IMR-90 (cell line): ENCODE measurements around the gene ZFP36L2. TPM values are rescaled to one million over a fixed set of nuclear protein-coding genes. Genes with fewer than 3 reads are reported as not detected.
A peak's percentile ranks its signal among the peaks of the same experiment; 100 is the strongest.

Experiments
- ATAC-seq: fragments of 200-7000 bp; cut with Tn5 transposase; 2 replicates; pipeline ENCODE4 v1.9.1; 2020; ENCODE audit warnings: low read depth, mild to moderate bottlenecking, moderate library complexity
- BruUV-seq: library from RNA; stranded (reverse); fragments of 400-500 nt; replicated peaks from 2 replicates; lab custom pipeline; 2021; lab: Mats Ljungman, UMichigan
- CTCF ChIA-PET: fragments of 300-600 bp; formaldehyde crosslinking; extraction: SDS; loops from one replicate; lab custom pipeline; 2021; ENCODE audit warnings: antibody characterized with exemption; lab: Yijun Ruan, JAX
- POLR2A ChIA-PET: fragments of 300-600 bp; sonication (Branson Sonifier 250); formaldehyde crosslinking; loops from one replicate; lab custom pipeline; 2022; ENCODE audit warnings: antibody characterized with exemption; ENCODE audit not compliant: unreplicated experiment; lab: Charles Lee
- DNase-seq: peaks from one replicate; pipeline ENCODE4 v3.0.0; 2013
- H2AFZ ChIP-seq: replicated peaks from 2 replicates; pipeline ENCODE3; 2013; ENCODE audit warnings: low read length, mild to moderate bottlenecking; ENCODE audit not compliant: poor library complexity
- H2AK5ac ChIP-seq: 2 replicates; pipeline ENCODE4 v1.6.1; 2013; ENCODE audit warnings: low read depth, low read length, inconsistent platforms
- H2AK9ac ChIP-seq: replicated peaks from 2 replicates; pipeline ENCODE3; 2013; ENCODE audit warnings: mild to moderate bottlenecking, low read depth, low read length, moderate library complexity; ENCODE audit not compliant: poor library complexity
- H2BK120ac ChIP-seq: 2 replicates; pipeline ENCODE4 v1.6.1; 2013; ENCODE audit warnings: low read depth, low read length, inconsistent platforms
- H2BK15ac ChIP-seq: 3 replicates; pipeline ENCODE4 v1.6.1; 2013; ENCODE audit warnings: low read depth, low read length, inconsistent platforms
- H2BK20ac ChIP-seq: 2 replicates; pipeline ENCODE4 v1.6.1; 2013; ENCODE audit warnings: low read depth, mild to moderate bottlenecking, inconsistent platforms, low read length, moderate library complexity
- H2BK5ac ChIP-seq: 2 replicates; pipeline ENCODE4 v1.6.1; 2013; ENCODE audit warnings: mild to moderate bottlenecking, low read depth, low read length, inconsistent platforms; ENCODE audit not compliant: poor library complexity, severe bottlenecking
- H3K14ac ChIP-seq: replicated peaks from 2 replicates; pipeline ENCODE4 v1.6.1; 2013; ENCODE audit warnings: low read depth, low read length, inconsistent platforms
- H3K18ac ChIP-seq: 2 replicates; pipeline ENCODE4 v1.6.1; 2013; ENCODE audit warnings: low read depth, low read length, control low read depth
- H3K23ac ChIP-seq: 2 replicates; pipeline ENCODE4 v1.6.1; 2013; ENCODE audit warnings: low read depth, low read length, inconsistent platforms
- H3K27ac ChIP-seq: 2 replicates; pipeline ENCODE4 v1.5.1; 2013; ENCODE audit warnings: mild to moderate bottlenecking, control low read depth, low read length; ENCODE audit not compliant: insufficient read depth
- H3K27me3 ChIP-seq: 2 replicates; pipeline ENCODE4 v1.6.1; 2013; ENCODE audit warnings: low read length; ENCODE audit not compliant: control insufficient read depth, insufficient read depth
- H3K36me3 ChIP-seq: 2 replicates; pipeline ENCODE4 v1.6.1; 2013; ENCODE audit warnings: low read length, mixed read lengths; ENCODE audit not compliant: control insufficient read depth, insufficient read depth
- H3K4ac ChIP-seq: 2 replicates; pipeline ENCODE4 v1.6.1; 2013; ENCODE audit warnings: low read depth, low read length, inconsistent platforms
- H3K4me1 ChIP-seq: 2 replicates; pipeline ENCODE4 v1.6.1; 2013; ENCODE audit warnings: low read length, mixed read lengths; ENCODE audit not compliant: control insufficient read depth, insufficient read depth
- H3K4me2 ChIP-seq: 2 replicates; pipeline ENCODE4 v1.6.1; 2013; ENCODE audit warnings: low read depth, mild to moderate bottlenecking, control low read depth, low read length, moderate library complexity
- H3K4me3 ChIP-seq: 2 replicates; pipeline ENCODE4 v1.5.1; 2013; ENCODE audit warnings: low read depth, mild to moderate bottlenecking, control low read depth, low read length, moderate library complexity; ENCODE audit not compliant: insufficient read depth
- H3K56ac ChIP-seq: 2 replicates; pipeline ENCODE4 v1.6.1; 2013; ENCODE audit warnings: low read length, inconsistent platforms; ENCODE audit not compliant: insufficient read depth; ENCODE audit errors: extremely low read depth
- H3K79me1 ChIP-seq, 2 experiments: 2 replicates each; pipeline ENCODE4 v1.6.1; 2013; ENCODE audit warnings: low read length in 2 of 2, inconsistent platforms in 1 of 2, low read depth in 1 of 2
- H3K9ac ChIP-seq: 2 replicates; pipeline ENCODE4 v1.6.1; 2013; ENCODE audit warnings: low read depth, low read length, control low read depth
- H3K9me1 ChIP-seq: 2 replicates; pipeline ENCODE4 v1.6.1; 2013; ENCODE audit warnings: low read length, inconsistent platforms; ENCODE audit not compliant: insufficient read depth
- H3K9me3 ChIP-seq: 2 replicates; pipeline ENCODE4 v1.6.1; 2013; ENCODE audit warnings: low read length; ENCODE audit not compliant: control insufficient read depth, insufficient read depth
- H4K20me1 ChIP-seq: 2 replicates; pipeline ENCODE4 v1.6.1; 2013; ENCODE audit warnings: low read length, inconsistent platforms; ENCODE audit not compliant: insufficient read depth
- H4K5ac ChIP-seq: 2 replicates; pipeline ENCODE4 v1.6.1; 2013; ENCODE audit warnings: mild to moderate bottlenecking, low read depth, low read length, control low read depth
- H4K8ac ChIP-seq, 2 experiments: 2 replicates each; pipeline ENCODE4 v1.6.1; 2013; ENCODE audit warnings: low read depth in 2 of 2, low read length in 2 of 2, control low read depth in 1 of 2, inconsistent platforms in 1 of 2
- H4K91ac ChIP-seq: 2 replicates; pipeline ENCODE4 v1.6.1; 2013; ENCODE audit warnings: low read depth, low read length, inconsistent platforms; ENCODE audit not compliant: insufficient read depth
- FOS ChIP-seq: fragments of 150-350 bp; IDR thresholded peaks from 2 replicates; pipeline ENCODE4 v1.6.1; 2016; ENCODE audit warnings: low read depth, low read length
- MAFK ChIP-seq: IDR thresholded peaks from 2 replicates; pipeline ENCODE4 v1.6.1; 2012; ENCODE audit warnings: low read depth, low read length, improper control_type of control experiment
- MAZ ChIP-seq: IDR thresholded peaks from 2 replicates; pipeline ENCODE4 v1.6.1; 2012; ENCODE audit warnings: low read depth, mild to moderate bottlenecking, low read length, improper control_type of control experiment, moderate library complexity, borderline replicate concordance
- RAD21 ChIP-seq: IDR thresholded peaks from 2 replicates; pipeline ENCODE4 v1.6.1; 2012; ENCODE audit warnings: low read length, improper control_type of control experiment
- RCOR1 ChIP-seq: IDR thresholded peaks from 2 replicates; pipeline ENCODE4 v1.6.1; 2012; ENCODE audit warnings: mild to moderate bottlenecking, low read length, improper control_type of control experiment; ENCODE audit not compliant: insufficient replicate concordance
- WGBS, 2 experiments: methylation state at CpG; one replicate each; pipeline versions ENCODE4 v1.1.5 to v1.1.7; 2013; ENCODE audit warnings: missing lambda C conversion rate in 2 of 2; ENCODE audit not compliant: insufficient read length in 1 of 2; ENCODE audit errors: extremely low coverage in 2 of 2; 5-methylcytosine and 5-hydroxymethylcytosine counted together
- dilution Hi-C: fragments of 300-500 bp; cut with HindIII; formaldehyde crosslinking; loops from one replicate; pipeline ENCODE4 v1.14.3; 2018; ENCODE audit warnings: low sequenced_read_pairs; ENCODE audit not compliant: unreplicated experiment
- in situ Hi-C: fragments of 300-500 bp; cut with MboI; formaldehyde crosslinking; loops from 3 replicates; pipeline ENCODE4 v1.14.3; 2019; ENCODE audit warnings: low sequenced_read_pairs, inconsistent platforms, mixed read lengths
- intact Hi-C: fragments of 100-400 bp; cut with micrococcal nuclease; formaldehyde crosslinking; loops from 2 replicates; pipeline ENCODE4 v1.10.0; 2022
- polyA plus RNA-seq, 3 experiments: library from polyadenylated mRNA; depleted of rRNA; stranded (reverse); fragments of >200 nt; gene quantifications; 2 replicates each; pipeline ENCODE4 v1.2.3, GENCODE V29; 2012; ENCODE audit warnings: low replicate concordance in 1 of 3
- total RNA-seq: library from RNA; depleted of rRNA; stranded (reverse); fragments of >200 nt; gene quantifications from 2 replicates; pipeline ENCODE4 v1.2.3, GENCODE V29; 2012

The ZFP36L2 gene
- total and polyA plus RNA-seq, 2 of the 4 experiments (the other 2 are of a cell fraction) = 1.8 to 20.1 TPM

DNA sequence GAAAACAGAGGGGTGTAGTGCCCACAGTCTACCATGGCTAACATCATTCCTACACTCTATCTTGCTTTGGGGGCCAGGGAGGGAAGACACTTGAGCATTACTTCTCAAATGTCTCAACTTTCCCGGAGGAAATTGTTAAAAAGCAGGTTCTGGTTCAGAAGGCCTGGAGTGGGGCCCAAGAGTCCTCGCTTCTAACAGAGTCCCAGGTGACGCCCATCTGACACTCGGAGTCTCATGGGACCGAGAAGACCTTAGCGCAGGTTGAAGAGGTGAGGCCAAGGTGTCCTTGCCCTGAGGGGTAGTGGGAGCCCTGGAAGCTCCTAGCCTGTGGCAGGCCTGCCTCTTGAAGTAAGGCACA lies 40.1 kb downstream of the ZFP36L2 start (continued):
- no peak for TF ChIP-seq MAFK
- TF ChIP-seq MAZ = no peak
- TF ChIP-seq RAD21 = no peak

DNA sequence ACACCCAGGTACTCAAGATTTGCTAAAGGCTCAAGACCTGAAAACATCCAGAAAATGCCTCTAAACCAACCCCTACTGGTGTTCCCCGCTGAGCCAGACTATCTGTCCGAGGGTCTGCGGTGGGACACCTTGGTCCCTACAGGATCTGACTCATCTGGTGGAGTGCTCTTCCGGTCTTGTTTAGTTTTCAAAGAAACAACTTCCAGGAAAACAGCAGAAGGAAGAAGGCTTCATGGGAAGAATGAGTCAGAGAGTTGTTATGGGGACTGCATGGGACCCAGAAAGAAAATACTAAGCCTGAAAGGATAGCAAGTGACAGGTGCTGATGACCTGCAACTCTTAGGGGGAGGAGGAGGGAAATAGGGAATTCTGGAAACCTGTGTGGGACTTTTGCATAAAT lies 41.3 kb downstream of the ZFP36L2 start:
- Histone ChIP-seq H2BK20ac (no peak overlapping the region), H4K91ac (no peak overlapping the region), H4K20me1 (no peaks in the 10 kb centered on the region), H4K5ac (no peak overlapping the region), H3K27me3 (no peaks in the 10 kb centered on the region), H3K56ac (no peak overlapping the region), H3K4ac (peak overlapping the region; percentile 26; the same call in 1 of the 2 replicates), H2AK9ac (no peak overlapping the region), H2BK120ac (no peak overlapping the region; the same call in 1 of the 2 replicates), H3K9ac (no peak overlapping the region), H3K36me3 (no peaks in the 10 kb centered on the region), H3K18ac (no peak overlapping the region), H3K79me1 (no peaks in the 10 kb centered on the region), H4K8ac (peak overlapping the region in 1 of 2 experiments; percentile 30; a peak in 1 of 4 replicates), H3K23ac (no peak overlapping the region), H3K9me3 (no peaks in the 10 kb centered on the region), H2AK5ac (no peak overlapping the region), H3K4me1 (no peaks in the 10 kb centered on the region; the same call in 1 of the 2 replicates), H3K4me3 (no peak overlapping the region), H3K4me2 (no peak overlapping the region), H2AFZ (no peak overlapping the region), H2BK5ac (no peak overlapping the region), H3K14ac (no peak overlapping the region; the same call in 1 of the 2 replicates), H2BK15ac (peak overlapping the region; percentile 29; the same call in 1 of the 3 replicates), H3K9me1 (no peaks in the 10 kb centered on the region; the same call in 1 of the 2 replicates), H3K27ac (no peak overlapping the region)
- dilution Hi-C loops = no loop called here
- TF ChIP-seq RCOR1 = no peak
- TF ChIP-seq FOS = no peak
- no CpG with 5 or more reads among the region's 4 CpGs for WGBS, 2 experiments
- CTCF ChIA-PET = no interaction called here
- ATAC-seq = no peak
- peak; percentile 21 for DNase-seq
- no TSS peak for BruUV-seq
- POLR2A ChIA-PET = no interaction called here
- in situ Hi-C loops = no loop called here
- intact Hi-C loops = no loop called here
